Suppressor macrophage treated with lipopolysaccharide for 4 hours (primary cell): Measurements from ENCODE around the gene NXPH4.

Experiments
- DNase-seq: peaks from one replicate; pipeline ENCODE4 v3.0.0-alpha.2; 2020

Gene NXPH4

GRCh38 chr12:57216014-57216911 is at the start of gene NXPH4:
Gene NXPH4, plus strand, starts transcription at chr12:57216794. Its CDS starts 176 bp downstream, at chr12:57216970.
- no peak for DNase-seq

GRCh38 chr12:57166971-57167371 is 49.6 kb upstream of the NXPH4 start:
- DNase-seq: peak; percentile 77

GRCh38 chr12:57168058-57168457 is 48.5 kb upstream of the NXPH4 start:
- no peak for DNase-seq

GRCh38 chr12:57169046-57169795 is 47.4 kb upstream of the NXPH4 start:
- no peak for DNase-seq

GRCh38 chr12:57169969-57170368 is 46.6 kb upstream of the NXPH4 start:
- no peak for DNase-seq

- no peak for DNase-seq
These were observed 46.2 kb upstream of the NXPH4 start for GRCh38 chr12:57170408-57170807.

- no peak for DNase-seq
These were observed 45.7 kb upstream of the NXPH4 start for GRCh38 chr12:57170927-57171326.

GRCh38 chr12:57171668-57172067 is 44.9 kb upstream of the NXPH4 start:
- no peak for DNase-seq

GRCh38 chr12:57173089-57173488 is 43.5 kb upstream of the NXPH4 start:
- DNase-seq: peak; percentile 56

GRCh38 chr12:57173683-57174082 is 42.9 kb upstream of the NXPH4 start:
- DNase-seq: no peak

GRCh38 chr12:57175428-57176138 is 41.0 kb upstream of the NXPH4 start:
- DNase-seq: peak; percentile 86

GRCh38 chr12:57176139-57176477 is 40.5 kb upstream of the NXPH4 start:
- DNase-seq: no peak

- no peak for DNase-seq
These were observed 39.7 kb upstream of the NXPH4 start for GRCh38 chr12:57176846-57177245.

- DNase-seq: no peak
These were observed 39.2 kb upstream of the NXPH4 start for GRCh38 chr12:57177354-57177753.

GRCh38 chr12:57178213-57178612 is 38.4 kb upstream of the NXPH4 start:
- DNase-seq: no peak

GRCh38 chr12:57179331-57180086 is 37.1 kb upstream of the NXPH4 start:
- DNase-seq: no peak

- DNase-seq: no peak
These were observed 36.1 kb upstream of the NXPH4 start for GRCh38 chr12:57180321-57180989.

- DNase-seq: no peak
These were observed 35.5 kb upstream of the NXPH4 start for GRCh38 chr12:57181072-57181471.

GRCh38 chr12:57181561-57182155 is 34.9 kb upstream of the NXPH4 start:
- DNase-seq: no peak

GRCh38 chr12:57182918-57183575 is 33.5 kb upstream of the NXPH4 start:
- DNase-seq: peak; percentile 78
